Measurements from ENCODE around the gene GABRB1.

GABRB1 gene

GRCh38 chr4:47413521-47413920, 382.2 kb downstream of the GABRB1 start:
- no peak overlapping the region for H3K4me3 ChIP-seq (ENCODE audit: low read depth, low read length)
- TF ChIP-seq CTCF (IDR thresholded peaks at IDR 0.05; ENCODE audit: low read depth, low read length) = no peak

- TF ChIP-seq CTCF (IDR thresholded peaks at IDR 0.05; ENCODE audit: low read depth, low read length) = no peak
- H3K4me3 ChIP-seq (ENCODE audit: low read depth, low read length) = no peak overlapping the region
These were observed 384.4 kb downstream of the GABRB1 start for GRCh38 chr4:47415719-47416118.

- no peak for TF ChIP-seq CTCF (IDR thresholded peaks at IDR 0.05; ENCODE audit: low read depth, low read length)
These were observed 386.8 kb downstream of the GABRB1 start for GRCh38 chr4:47418147-47418546.

GRCh38 chr4:47419296-47419695, 387.9 kb downstream of the GABRB1 start:
- TF ChIP-seq CTCF (IDR thresholded peaks at IDR 0.05; ENCODE audit: low read depth, low read length) = no peak
- no peak overlapping the region for H3K4me3 ChIP-seq (ENCODE audit: low read depth, low read length)

More at GRCh38 chr4:47418147-47418546, 386.8 kb downstream of the GABRB1 start:
- H3K4me3 ChIP-seq (ENCODE audit: low read depth, low read length) = no peak overlapping the region

- H3K4me3 ChIP-seq (ENCODE audit: low read depth, low read length) = no peak overlapping the region
- TF ChIP-seq CTCF (IDR thresholded peaks at IDR 0.05; ENCODE audit: low read depth, low read length) = no peak
These were observed 394.3 kb downstream of the GABRB1 start for GRCh38 chr4:47425628-47426027.

- no peak overlapping the region for H3K4me3 ChIP-seq (ENCODE audit: low read depth, low read length)
- no peak for TF ChIP-seq CTCF (IDR thresholded peaks at IDR 0.05; ENCODE audit: low read depth, low read length)
These were observed 396.6 kb downstream of the GABRB1 start for GRCh38 chr4:47427935-47428334.

- no peak for TF ChIP-seq CTCF (IDR thresholded peaks at IDR 0.05; ENCODE audit: low read depth, low read length)
- no peak overlapping the region for H3K4me3 ChIP-seq (ENCODE audit: low read depth, low read length)
These were observed 401.4 kb downstream of the GABRB1 start for GRCh38 chr4:47432749-47433148.
